SK-N-SH (cell line): ENCODE data around the gene CEACAM5. TPM values are rescaled to one million over a fixed set of nuclear protein-coding genes. Genes with fewer than 3 reads are reported as not detected.

ENCODE experiments used
- CTCF ChIA-PET: fragments of 300-600, 350-600 bp; formaldehyde crosslinking; extraction: SDS; loops from one replicate; lab custom pipeline; 2021; lab: Yijun Ruan, JAX
- POLR2A ChIA-PET: fragments of 350-600 bp; sonication (Branson Sonifier 250); formaldehyde crosslinking; extraction: SDS; loops from one replicate; lab custom pipeline; 2020; ENCODE audit warnings: antibody characterized with exemption, inconsistent platforms; lab: Yijun Ruan, JAX
- DNase-seq: peaks from one replicate; pipeline ENCODE4 v3.0.0; 2012
- H2AFZ ChIP-seq: fragments of 200-600 bp; sonication (generic); 2 replicates; pipeline ENCODE4 v1.8.1; 2016; ENCODE audit warnings: antibody characterized with exemption, mild to moderate bottlenecking, low read depth
- H3F3A ChIP-seq: fragments of 200-600 bp; sonication (generic); replicated peaks from 2 replicates; pipeline ENCODE3; 2016; ENCODE audit warnings: antibody characterized with exemption, mild to moderate bottlenecking; ENCODE audit not compliant: insufficient read depth
- H3K27ac ChIP-seq, 2 experiments: fragments of 200-500 bp in 1 of 2; fragments of 200-600 bp in 1 of 2; sonication (Bioruptor generic) in 1 of 2; sonication (generic), shearing (Covaris generic) in 1 of 2; 2 replicates each; pipeline versions ENCODE4 v1.5.1 to v1.6.1; 2014 to 2016; ENCODE audit warnings: low read depth in 2 of 2, inconsistent platforms in 1 of 2, low read length in 1 of 2, mild to moderate bottlenecking in 1 of 2, mixed read lengths in 1 of 2
- H3K27me3 ChIP-seq: fragments of 200-600 bp; sonication (generic), shearing (Covaris generic); 2 replicates; pipeline ENCODE4 v1.6.1; 2016; ENCODE audit warnings: mixed run types; ENCODE audit not compliant: insufficient read depth
- H3K36me3 ChIP-seq, 2 experiments: fragments of 200-500 bp in 1 of 2; fragments of 200-600 bp in 1 of 2; sonication (Bioruptor generic) in 1 of 2; sonication (generic) in 1 of 2; replicated peaks in 1 of 2; 2 replicates each; pipeline versions ENCODE3 to v1.5.1; 2014 to 2016; ENCODE audit warnings: low read length in 1 of 2, mild to moderate bottlenecking in 1 of 2; ENCODE audit not compliant: insufficient read depth in 2 of 2, control insufficient read depth in 1 of 2
- H3K4me1 ChIP-seq, 2 experiments: fragments of 200-500 bp in 1 of 2; fragments of 200-600 bp in 1 of 2; sonication (Bioruptor generic) in 1 of 2; sonication (generic), shearing (Covaris generic) in 1 of 2; 2 replicates each; pipeline versions ENCODE4 v1.5.1 to v1.6.1; 2014 to 2016; ENCODE audit warnings: low read depth in 1 of 2, low read length in 1 of 2, mixed run types in 1 of 2; ENCODE audit not compliant: insufficient read depth in 2 of 2, control insufficient read depth in 1 of 2
- H3K4me2 ChIP-seq: fragments of 200-600 bp; sonication (generic), shearing (Covaris generic); 2 replicates; pipeline ENCODE4 v1.6.1; 2017; ENCODE audit warnings: mixed run types
- H3K4me3 ChIP-seq, 2 experiments: fragments of 200-500 bp in 1 of 2; fragments of 200-600 bp in 1 of 2; sonication (Bioruptor generic) in 1 of 2; sonication (generic), shearing (Covaris generic) in 1 of 2; 2 replicates each; pipeline versions ENCODE4 v1.5.1 to v1.8.1; 2014 to 2016; ENCODE audit warnings: low read depth in 2 of 2, inconsistent platforms in 1 of 2, low read length in 1 of 2, mild to moderate bottlenecking in 1 of 2, mixed read lengths in 1 of 2, moderate library complexity in 1 of 2
- H3K79me2 ChIP-seq: fragments of 200-600 bp; sonication (generic); 2 replicates; pipeline ENCODE4 v1.8.1; 2017; ENCODE audit warnings: mild to moderate bottlenecking; ENCODE audit not compliant: insufficient read depth
- H3K9ac ChIP-seq: fragments of 200-600 bp; sonication (generic); 2 replicates; pipeline ENCODE4 v1.6.1; 2017; ENCODE audit warnings: mixed run types
- H3K9me2 ChIP-seq: fragments of 200-600 bp; sonication (generic); 2 replicates; pipeline ENCODE4 v1.6.1; 2017; ENCODE audit warnings: mixed run types
- H3K9me3 ChIP-seq: fragments of 200-600 bp; sonication (generic); 2 replicates; pipeline ENCODE4 v1.6.1; 2017; ENCODE audit warnings: mixed run types, mild to moderate bottlenecking, moderate library complexity
- H4K20me1 ChIP-seq: fragments of 200-600 bp; sonication (generic); 2 replicates; pipeline ENCODE4 v1.6.1; 2017; ENCODE audit warnings: mild to moderate bottlenecking, mixed run types; ENCODE audit not compliant: insufficient read depth
- EP300 ChIP-seq, 2 experiments: IDR thresholded peaks; 2 replicates each; pipeline versions ENCODE4 v1.4.0 to v1.6.1; 2012; ENCODE audit warnings: borderline replicate concordance in 1 of 2, low read depth in 1 of 2, low read length in 1 of 2
- EZH2phosphoT487 ChIP-seq: fragments of 200-600 bp; sonication (generic); IDR thresholded peaks from 2 replicates; pipeline ENCODE4 v1.6.1; 2017; ENCODE audit warnings: low read depth, mixed run types, mild to moderate bottlenecking, antibody characterized with exemption, moderate library complexity, borderline replicate concordance
- FOSL2 ChIP-seq: IDR thresholded peaks from 2 replicates; pipeline ENCODE4 v1.4.0; 2012; ENCODE audit warnings: low read depth, mild to moderate bottlenecking, moderate library complexity, borderline replicate concordance
- FOXJ3 ChIP-seq: sonication (generic); formaldehyde crosslinking; IDR thresholded peaks from 2 replicates; pipeline ENCODE4 v1.5.1; 2020; ENCODE audit warnings: mild to moderate bottlenecking, missing genetic modification reagents
- GABPA ChIP-seq: IDR thresholded peaks from 2 replicates; pipeline ENCODE4 v1.4.0; 2012; ENCODE audit warnings: low read depth, mild to moderate bottlenecking
- MEF2A ChIP-seq: IDR thresholded peaks from 2 replicates; pipeline ENCODE4 v1.4.0; 2012; ENCODE audit warnings: low read depth, borderline replicate concordance
- MXI1 ChIP-seq: IDR thresholded peaks from 2 replicates; pipeline ENCODE4 v1.6.1; 2012; ENCODE audit warnings: mild to moderate bottlenecking, low read depth, low read length, improper control_type of control experiment
- POLR2AphosphoS5 ChIP-seq: IDR thresholded peaks from 2 replicates; pipeline ENCODE4 v1.6.1; 2012; ENCODE audit warnings: low read depth, low read length
- RCOR1 ChIP-seq: fragments of 150-350 bp; IDR thresholded peaks from 2 replicates; pipeline ENCODE4 v1.6.1; 2017; ENCODE audit warnings: antibody characterized with exemption, low read length
- RFX5 ChIP-seq: IDR thresholded peaks from 2 replicates; pipeline ENCODE4 v1.6.1; 2012; ENCODE audit warnings: mild to moderate bottlenecking, improper control_type of control experiment, low read length
- SIN3A ChIP-seq: IDR thresholded peaks from 2 replicates; pipeline ENCODE4 v1.6.1; 2012; ENCODE audit warnings: low read depth, mild to moderate bottlenecking, low read length, moderate library complexity, borderline replicate concordance
- WGBS: methylation state at CpG from one replicate; pipeline ENCODE4 v1.1.6; 2017; ENCODE audit warnings: low lambda C conversion rate; 5-methylcytosine and 5-hydroxymethylcytosine counted together
- polyA plus RNA-seq, 3 experiments: library from polyadenylated mRNA; depleted of rRNA; stranded (reverse); fragments of >200 nt; gene quantifications; 2 replicates each; pipeline ENCODE4 v1.2.3, GENCODE V29; 2012
- TF ChIP-seq, protein P1 (sequence below): IDR thresholded peaks from 2 replicates; pipeline ENCODE4 v1.4.0; 2012; ENCODE audit warnings: low read depth
- TF ChIP-seq, protein P2 (sequence below): IDR thresholded peaks from 2 replicates; pipeline ENCODE4 v1.6.1; 2012; ENCODE audit warnings: mild to moderate bottlenecking, low read depth, low read length, moderate library complexity
- TF ChIP-seq, protein P3 (sequence below): fragments of 150-350 bp; IDR thresholded peaks from 2 replicates; pipeline ENCODE4 v1.6.1; 2016; ENCODE audit warnings: mild to moderate bottlenecking, low read depth, low read length
- TF ChIP-seq, protein P4 (sequence below): fragments of 150-350 bp; IDR thresholded peaks from 2 replicates; pipeline ENCODE4 v1.6.1; 2017; ENCODE audit warnings: antibody characterized with exemption, low read length, low read depth, borderline replicate concordance

The CEACAM5 gene
- polyA plus RNA-seq, 1 of the 3 experiments (the other 2 are of a cell fraction): not detected

DNA sequence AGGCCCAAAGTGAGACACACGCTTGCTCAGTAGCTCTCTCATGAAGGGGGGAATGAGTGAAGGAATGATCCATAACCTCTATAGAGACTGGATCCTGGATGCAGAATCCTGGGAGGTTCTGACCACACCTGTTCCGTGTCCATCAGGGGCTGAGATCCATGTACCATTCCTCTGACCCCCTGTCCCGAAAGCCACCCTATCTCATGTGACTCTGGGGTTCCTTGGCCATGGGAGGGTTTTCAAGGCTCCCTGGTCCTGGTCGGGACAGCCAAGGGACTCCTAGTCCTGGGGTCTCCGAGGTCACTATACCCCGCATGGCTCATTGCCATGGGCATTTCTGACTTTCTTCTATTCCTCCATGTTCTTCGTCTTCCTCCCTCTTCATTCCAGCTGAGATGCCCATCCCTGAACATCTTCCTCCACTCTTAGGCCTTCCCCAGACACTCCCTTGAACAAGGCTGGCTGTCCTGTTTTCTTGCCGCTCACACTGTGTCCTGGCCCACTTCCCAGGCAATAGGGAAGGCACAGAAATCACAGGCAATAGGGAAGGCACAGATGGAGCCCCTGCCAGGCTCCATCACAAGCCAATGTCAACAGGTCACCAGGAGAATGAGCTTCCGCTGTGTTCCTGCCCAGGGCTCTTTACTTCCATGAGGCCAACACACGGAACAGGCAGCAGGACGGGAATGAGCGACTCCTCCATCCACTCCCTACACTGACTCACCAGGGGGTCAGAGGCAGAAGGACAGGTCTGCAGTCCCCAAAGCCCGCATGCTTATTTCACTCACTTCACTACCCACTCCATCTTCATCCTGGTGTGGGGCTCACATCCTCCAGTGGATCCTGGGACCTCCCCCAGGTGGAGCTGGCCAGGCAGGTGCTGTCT, 3.2 kb downstream of the CEACAM5 start:
- WGBS: 11% methylated on average over 13 of the region's 13 CpGs

More for the DNA sequence above, 3.2 kb downstream of the CEACAM5 start:
- Histone ChIP-seq H3K4me1 (no peaks in the 10 kb centered on the region), H4K20me1 (0 out of 2 replicates have a peak, but pooled peaks cover 2% of the 10 kb centered on the region), H3K79me2 (no peaks in the 10 kb centered on the region), H2AFZ (no peak overlapping the region), H3K36me3 (no peaks in the 10 kb centered on the region), H3K27me3 (peaks cover 33% of the 10 kb centered on the region; the same call in 1 of the 2 replicates), H3K9me2 (no peaks in the 10 kb centered on the region), H3K9me3 (no peaks in the 10 kb centered on the region), H3K4me3 (no peak overlapping the region), H3K27ac (no peak overlapping the region), H3K4me2 (no peak overlapping the region), H3K9ac (no peak overlapping the region), H3F3A (no peaks in the 10 kb centered on the region)
- TF ChIP-seq, protein P1, sequence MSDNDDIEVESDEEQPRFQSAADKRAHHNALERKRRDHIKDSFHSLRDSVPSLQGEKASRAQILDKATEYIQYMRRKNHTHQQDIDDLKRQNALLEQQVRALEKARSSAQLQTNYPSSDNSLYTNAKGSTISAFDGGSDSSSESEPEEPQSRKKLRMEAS: no peak
- TF ChIP-seq SIN3A (no peak), POLR2AphosphoS5 (no peak), EZH2phosphoT487 (no peak), EP300 (IDR thresholded peaks at IDR 0.05; ENCODE audit: borderline replicate concordance in 1 of 2, low read depth in 1 of 2, low read length in 1 of 2) (no peak), FOXJ3 (CRISPR knock-in tag) (no peak), MEF2A (no peak), GABPA (no peak), FOSL2 (no peak), RCOR1 (no peak), RFX5 (no peak), MXI1 (no peak)
- TF ChIP-seq, protein P2, sequence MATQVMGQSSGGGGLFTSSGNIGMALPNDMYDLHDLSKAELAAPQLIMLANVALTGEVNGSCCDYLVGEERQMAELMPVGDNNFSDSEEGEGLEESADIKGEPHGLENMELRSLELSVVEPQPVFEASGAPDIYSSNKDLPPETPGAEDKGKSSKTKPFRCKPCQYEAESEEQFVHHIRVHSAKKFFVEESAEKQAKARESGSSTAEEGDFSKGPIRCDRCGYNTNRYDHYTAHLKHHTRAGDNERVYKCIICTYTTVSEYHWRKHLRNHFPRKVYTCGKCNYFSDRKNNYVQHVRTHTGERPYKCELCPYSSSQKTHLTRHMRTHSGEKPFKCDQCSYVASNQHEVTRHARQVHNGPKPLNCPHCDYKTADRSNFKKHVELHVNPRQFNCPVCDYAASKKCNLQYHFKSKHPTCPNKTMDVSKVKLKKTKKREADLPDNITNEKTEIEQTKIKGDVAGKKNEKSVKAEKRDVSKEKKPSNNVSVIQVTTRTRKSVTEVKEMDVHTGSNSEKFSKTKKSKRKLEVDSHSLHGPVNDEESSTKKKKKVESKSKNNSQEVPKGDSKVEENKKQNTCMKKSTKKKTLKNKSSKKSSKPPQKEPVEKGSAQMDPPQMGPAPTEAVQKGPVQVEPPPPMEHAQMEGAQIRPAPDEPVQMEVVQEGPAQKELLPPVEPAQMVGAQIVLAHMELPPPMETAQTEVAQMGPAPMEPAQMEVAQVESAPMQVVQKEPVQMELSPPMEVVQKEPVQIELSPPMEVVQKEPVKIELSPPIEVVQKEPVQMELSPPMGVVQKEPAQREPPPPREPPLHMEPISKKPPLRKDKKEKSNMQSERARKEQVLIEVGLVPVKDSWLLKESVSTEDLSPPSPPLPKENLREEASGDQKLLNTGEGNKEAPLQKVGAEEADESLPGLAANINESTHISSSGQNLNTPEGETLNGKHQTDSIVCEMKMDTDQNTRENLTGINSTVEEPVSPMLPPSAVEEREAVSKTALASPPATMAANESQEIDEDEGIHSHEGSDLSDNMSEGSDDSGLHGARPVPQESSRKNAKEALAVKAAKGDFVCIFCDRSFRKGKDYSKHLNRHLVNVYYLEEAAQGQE: no peak
- TF ChIP-seq, protein P3, sequence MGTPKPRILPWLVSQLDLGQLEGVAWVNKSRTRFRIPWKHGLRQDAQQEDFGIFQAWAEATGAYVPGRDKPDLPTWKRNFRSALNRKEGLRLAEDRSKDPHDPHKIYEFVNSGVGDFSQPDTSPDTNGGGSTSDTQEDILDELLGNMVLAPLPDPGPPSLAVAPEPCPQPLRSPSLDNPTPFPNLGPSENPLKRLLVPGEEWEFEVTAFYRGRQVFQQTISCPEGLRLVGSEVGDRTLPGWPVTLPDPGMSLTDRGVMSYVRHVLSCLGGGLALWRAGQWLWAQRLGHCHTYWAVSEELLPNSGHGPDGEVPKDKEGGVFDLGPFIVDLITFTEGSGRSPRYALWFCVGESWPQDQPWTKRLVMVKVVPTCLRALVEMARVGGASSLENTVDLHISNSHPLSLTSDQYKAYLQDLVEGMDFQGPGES: no peak
- TF ChIP-seq, protein P4, sequence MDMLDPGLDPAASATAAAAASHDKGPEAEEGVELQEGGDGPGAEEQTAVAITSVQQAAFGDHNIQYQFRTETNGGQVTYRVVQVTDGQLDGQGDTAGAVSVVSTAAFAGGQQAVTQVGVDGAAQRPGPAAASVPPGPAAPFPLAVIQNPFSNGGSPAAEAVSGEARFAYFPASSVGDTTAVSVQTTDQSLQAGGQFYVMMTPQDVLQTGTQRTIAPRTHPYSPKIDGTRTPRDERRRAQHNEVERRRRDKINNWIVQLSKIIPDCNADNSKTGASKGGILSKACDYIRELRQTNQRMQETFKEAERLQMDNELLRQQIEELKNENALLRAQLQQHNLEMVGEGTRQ: no peak
- POLR2A ChIA-PET: no interaction called here
- CTCF ChIA-PET: interaction anchor here (1.0 kb wide), 1 partner anchor 114 kb away, joined by 4 read pairs; no protein-coding TSS in a partner anchor
- no peak for DNase-seq
